GM18502 (cell line): ENCODE measurements around the gene NTN4.
"Not testable (repeated sequence)": the region's sequence is repeated elsewhere in the genome, so short reads cannot be mapped to it uniquely, and the experiment has no call there.

Source experiments
- ATAC-seq: cut with Tn5 transposase; IDR thresholded peaks from one replicate; pipeline ENCODE4 v1.9.1; 2021; ENCODE audit warnings: mild to moderate bottlenecking; ENCODE audit not compliant: unreplicated experiment, poor library complexity

NTN4 gene

DNA sequence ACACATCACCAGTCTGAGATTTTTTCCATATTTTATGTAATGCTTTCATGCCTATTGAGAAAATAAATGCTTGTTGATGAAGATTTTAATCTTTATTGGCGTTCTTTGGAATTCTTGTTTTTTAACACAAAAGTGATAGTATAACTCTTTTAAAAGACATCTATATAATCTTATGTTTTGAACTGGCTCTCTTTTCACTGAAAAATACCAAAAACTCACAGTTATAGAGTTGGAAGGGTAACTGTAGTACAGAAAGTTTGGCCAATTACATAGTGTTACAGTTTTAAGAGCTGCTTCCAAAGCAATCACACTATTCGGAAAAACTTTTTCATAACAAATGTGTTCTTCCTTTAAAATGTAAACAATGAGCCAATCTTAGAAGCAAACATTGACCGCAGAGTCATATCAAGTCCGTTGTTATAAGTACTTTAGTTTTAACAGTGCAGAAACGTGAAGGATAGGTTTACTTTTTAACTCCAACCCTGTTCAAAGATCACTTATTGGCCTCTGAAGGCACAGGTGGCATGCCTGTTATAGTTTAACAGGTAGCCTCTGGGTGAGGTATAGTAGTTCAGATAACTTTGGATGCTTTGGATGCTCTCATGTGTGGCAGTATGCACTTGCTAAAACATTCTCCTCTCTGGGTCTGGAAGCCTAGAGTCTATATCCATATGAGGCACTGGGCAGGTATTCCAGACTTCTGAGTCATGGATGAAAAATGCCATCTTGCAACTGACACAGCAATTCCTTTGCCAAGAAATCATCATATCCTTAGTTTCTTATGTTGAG, 12.1 kb upstream of the NTN4 start:
- ATAC-seq, result no peak

GRCh38 chr12:95796982-95797289, 6.4 kb upstream of the NTN4 start:
- ATAC-seq, result no peak

DNA sequence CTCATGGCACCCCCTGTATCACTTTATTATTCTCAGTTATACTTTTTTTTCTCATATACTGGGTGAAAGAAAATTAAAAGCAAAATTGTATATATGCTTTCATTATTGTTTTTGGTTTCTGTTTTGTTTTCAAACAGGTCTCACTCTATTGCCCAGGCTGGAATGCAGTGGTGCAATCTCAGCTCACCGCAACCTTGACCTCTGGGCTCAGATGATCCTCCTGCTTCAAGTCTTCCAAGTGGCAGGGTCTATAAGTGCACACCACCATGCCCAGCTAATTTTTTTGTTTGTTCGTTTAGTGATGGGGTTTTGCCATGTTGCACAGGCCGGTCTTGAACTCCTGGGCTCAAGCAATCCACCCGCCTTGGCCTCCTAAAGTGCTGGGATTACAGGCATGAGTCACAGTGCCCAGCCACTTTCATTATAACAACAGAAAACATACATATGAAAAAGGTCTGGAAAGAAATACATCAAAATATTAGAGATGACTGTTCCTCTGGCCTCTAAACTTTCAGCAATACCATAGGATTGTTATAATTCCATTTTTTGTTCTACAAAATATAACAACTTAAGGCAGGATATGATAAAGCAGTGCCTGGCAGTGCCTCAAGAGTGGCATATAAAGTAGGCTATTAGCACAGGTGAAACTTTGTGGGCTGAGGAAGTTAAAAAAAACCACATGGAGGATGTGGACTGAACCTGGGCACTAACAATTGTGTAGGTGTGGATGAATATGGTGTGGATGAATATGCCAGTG, 5.8 kb upstream of the NTN4 start:
- no peak for ATAC-seq

DNA sequence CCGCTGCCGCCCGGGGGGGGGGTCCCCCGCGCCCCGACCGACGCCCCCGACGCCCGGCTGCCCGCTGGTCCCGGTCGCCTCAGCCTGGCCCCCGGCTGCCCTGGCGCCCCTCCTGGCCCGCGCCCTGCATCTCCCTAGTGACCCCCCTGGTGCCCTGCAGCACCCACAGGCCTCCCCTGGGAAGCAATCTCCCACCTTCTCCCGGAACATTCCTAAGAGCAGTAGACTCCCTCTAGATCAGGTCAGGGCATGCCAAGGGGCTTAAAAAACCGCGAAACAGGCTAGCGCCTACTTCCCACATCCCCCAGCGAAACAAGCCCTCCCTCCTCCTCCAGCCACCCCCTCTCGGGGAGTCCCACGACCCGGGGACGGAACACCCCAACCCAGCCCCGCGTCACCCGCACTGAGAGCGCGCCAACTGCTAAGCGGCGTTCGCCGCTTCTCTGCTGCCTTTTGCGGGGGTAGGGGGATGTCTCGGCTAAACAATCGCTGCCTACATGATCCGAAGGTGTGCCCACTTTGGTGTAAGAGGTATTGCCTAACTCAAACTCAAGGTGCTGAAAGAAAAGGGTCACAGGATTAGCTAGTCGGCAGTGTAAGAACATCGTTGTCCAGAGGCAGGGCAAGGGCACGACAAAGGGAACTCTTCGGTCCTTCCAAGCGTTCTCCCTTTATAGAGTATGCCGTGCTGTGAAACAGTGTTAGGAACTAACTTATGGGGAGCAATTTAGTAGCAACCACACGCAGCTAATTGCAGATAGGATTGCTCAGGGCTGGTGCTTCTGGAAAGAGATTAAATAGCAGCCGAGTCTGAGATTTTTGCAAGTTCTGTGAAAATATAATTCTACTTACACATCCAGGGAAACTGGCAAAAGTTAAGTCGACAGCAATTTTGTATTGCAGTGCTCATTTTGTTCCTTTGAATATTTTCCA, 619 bp upstream of the NTN4 start:
- ATAC-seq, result no peak

- no peak for ATAC-seq
Observed at GRCh38 chr12:95789126-95790032, 1.2 kb downstream of the NTN4 start.

GRCh38 chr12:95788637-95789036, 1.9 kb downstream of the NTN4 start:
- no peak for ATAC-seq

GRCh38 chr12:95787274-95787818, 3.2 kb downstream of the NTN4 start:
- ATAC-seq, result no peak

- no peak for ATAC-seq
Observed at GRCh38 chr12:95784915-95785314, 5.6 kb downstream of the NTN4 start.

- no peak for ATAC-seq
Observed at GRCh38 chr12:95784286-95784685, 6.3 kb downstream of the NTN4 start.

DNA sequence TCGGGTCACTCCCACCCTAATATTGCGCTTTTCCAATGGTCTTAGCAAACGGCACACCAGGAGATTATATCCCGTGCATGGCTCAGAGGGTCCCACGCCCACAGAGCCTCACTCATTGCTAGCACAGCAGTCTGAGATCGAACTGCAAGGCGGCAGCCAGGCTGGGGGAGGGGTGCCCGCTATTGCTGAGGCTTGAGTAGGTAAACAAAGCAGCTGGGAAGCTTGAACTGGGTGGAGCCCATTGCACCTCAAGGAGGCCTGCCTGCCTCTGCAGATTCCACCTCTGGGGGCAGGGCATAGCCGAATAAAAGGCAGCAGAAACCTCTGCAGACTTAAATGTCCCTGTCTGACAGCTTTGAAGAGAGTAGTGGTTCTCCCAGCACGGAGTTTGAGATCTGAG, 15.1 kb downstream of the NTN4 start:
- ATAC-seq, result not testable (repeated sequence)

DNA sequence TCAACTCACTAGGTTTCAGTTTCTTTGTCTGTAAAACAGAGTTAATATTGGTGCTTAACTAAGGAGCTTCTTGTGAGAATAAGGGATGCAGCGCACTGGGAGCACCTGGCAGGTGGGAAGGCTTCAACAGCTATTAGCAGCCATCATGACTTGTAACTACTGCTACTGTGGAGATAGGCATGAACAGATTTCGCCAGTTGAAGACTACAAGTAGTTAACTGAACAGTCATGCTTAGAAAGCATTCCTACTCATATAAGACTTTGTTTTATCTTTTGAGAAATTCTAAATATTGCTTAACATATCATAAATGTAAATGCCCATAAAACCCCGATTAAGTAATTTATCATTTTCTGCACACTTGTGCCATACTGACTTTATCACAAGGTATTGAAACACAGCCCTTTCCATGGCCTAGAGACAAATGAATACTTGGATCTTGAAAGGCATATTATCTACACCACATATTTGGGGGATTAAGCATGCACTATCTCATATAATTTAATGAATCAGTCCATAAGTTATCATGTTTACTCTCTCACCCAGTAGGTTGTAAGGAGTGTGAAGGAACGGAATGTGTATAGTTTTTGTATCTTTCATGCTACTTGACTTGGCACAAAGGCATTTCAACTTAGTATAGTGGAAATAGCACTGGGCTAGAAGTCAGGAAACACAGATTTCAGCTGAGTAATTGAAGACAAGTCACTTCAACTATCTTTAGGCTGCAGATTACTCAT, 16.1 kb downstream of the NTN4 start:
- ATAC-seq, result no peak

- no peak for ATAC-seq
Observed at GRCh38 chr12:95773320-95773719, 17.2 kb downstream of the NTN4 start.

DNA sequence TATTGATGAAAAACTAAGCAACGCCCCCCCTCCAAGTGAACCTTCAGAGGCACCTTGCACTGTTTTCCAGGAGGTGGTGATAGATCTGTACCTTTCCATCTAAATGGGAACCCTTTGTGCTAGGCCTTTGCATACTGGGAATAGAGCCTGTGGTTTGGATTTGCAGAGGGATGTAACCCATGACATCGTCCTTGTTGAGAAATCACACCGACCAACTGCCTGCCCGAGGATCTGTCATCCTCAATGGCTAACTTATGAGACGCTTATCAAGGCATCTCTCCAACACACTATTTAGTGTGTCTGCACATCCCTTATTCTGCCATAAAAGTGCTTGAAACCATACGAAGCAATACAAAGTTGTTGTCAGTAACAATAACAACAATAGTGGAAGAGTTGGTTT, 22.9 kb downstream of the NTN4 start:
- no peak for ATAC-seq

GRCh38 chr12:95766356-95767019, 24.1 kb downstream of the NTN4 start:
- no peak for ATAC-seq

DNA sequence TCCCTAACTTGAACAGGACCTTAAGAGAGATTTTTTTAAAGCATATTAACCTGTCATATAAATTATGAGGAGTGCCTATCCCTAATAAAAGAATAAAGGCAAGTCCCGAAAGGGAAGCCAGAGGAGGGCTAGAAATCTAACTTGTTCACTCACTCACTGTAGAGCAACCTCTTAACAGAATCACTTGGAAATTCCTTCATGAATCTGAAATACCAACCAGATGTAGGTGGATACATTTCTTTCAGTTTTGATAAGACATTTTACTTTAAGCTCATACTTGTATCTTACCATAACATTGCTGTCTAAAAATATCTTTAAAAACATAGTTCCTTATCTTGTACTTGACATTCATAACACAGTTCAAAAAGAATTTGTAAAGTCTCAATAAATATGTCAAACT, 25.7 kb downstream of the NTN4 start:
- ATAC-seq, result no peak

DNA sequence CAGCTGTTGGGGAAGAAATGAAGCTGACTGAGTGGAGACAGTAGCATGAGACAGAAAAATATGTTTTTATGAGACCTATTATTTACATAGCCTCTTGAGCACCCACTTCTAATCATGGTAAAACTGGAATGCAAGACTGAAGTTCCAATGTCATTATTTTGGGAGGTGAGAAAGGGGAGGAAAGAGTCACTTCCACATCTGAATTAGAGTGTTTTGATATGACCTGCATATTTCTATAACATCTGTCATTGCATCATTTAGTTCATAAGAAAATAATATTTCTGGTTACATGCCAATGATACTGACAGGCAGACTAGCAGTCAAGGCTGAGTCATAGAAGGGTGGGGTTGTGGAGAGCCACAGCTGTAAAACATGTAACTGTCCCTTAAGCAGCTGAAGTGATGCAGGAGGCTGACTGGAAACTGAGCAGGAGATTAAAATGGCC, 26.7 kb downstream of the NTN4 start:
- ATAC-seq, result no peak

DNA sequence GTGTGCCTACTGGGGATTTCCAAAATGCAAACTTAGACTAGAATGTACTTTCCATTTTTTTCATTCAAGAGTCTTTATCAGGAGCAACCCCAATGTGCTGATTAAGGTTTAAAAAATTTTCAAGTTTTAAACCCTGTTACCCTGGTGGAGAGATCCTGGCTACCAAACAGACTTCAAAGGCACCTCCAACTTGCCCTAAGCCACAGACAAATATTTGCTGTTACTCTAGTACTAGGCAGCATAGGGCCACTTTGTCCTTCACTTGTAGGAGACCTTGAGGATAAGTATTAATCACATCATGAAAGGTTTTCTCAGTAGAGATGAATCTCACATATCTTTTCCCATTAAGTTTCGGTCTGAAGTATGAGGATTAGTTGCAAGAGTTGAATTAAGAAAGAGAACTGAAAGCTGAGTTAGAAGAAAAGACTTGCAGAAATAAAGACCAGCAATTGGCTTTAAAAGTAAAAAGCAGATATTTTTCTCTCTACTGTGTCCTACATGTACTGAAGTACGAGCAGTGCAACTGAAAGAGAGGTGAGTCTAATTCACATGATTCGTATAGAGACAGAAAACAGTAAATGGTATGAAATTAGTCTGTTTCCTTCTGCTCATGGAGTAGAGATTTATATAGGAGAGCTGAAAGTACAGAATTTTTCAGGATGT, 28.3 kb downstream of the NTN4 start:
- no peak for ATAC-seq

DNA sequence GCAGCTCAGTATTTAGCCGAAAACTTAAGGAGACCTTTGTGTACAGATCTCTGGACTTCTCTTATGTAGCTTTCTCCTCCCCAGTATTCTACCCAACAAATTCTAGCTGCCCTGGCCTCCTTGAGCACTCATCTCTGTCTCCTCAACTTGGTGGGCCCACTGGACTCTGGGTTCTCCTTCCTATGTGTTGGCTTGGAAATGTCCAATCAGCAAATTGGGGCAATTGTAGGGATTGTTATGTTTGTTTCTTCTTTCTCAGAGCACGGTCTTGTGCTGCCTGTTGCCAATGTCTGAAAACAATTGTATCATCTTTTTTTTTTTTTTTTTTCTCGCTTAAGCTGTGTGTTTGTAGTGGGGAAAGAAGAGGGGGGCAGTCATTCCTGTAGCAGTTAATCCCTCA, 30.2 kb downstream of the NTN4 start:
- ATAC-seq, result no peak
